NB4 (cell line): ENCODE data around the gene SEMA3A.

Experiments
- DNase-seq: peaks from one replicate; pipeline ENCODE4 v3.0.0; 2010; ENCODE audit warnings: low read depth
- H3K4me3 ChIP-seq: one replicate; pipeline ENCODE4 v1.5.1; 2011; ENCODE audit warnings: mild to moderate bottlenecking, low read depth, low read length, moderate library complexity
- CTCF ChIP-seq: IDR thresholded peaks from one replicate; pipeline ENCODE4 v1.5.1; 2012; ENCODE audit warnings: low read depth, low read length
- MAX ChIP-seq: IDR thresholded peaks from 2 replicates; pipeline ENCODE4 v1.6.1; 2011; ENCODE audit warnings: low read depth, low read length
- MYC ChIP-seq: IDR thresholded peaks from 2 replicates; pipeline ENCODE4 v1.6.1; 2011; ENCODE audit warnings: low read depth, low read length
- POLR2A ChIP-seq: IDR thresholded peaks from 2 replicates; pipeline ENCODE4 v1.6.1; 2011; ENCODE audit warnings: mild to moderate bottlenecking; ENCODE audit not compliant: insufficient read length; ENCODE audit errors: extremely low read depth

Gene SEMA3A

DNA sequence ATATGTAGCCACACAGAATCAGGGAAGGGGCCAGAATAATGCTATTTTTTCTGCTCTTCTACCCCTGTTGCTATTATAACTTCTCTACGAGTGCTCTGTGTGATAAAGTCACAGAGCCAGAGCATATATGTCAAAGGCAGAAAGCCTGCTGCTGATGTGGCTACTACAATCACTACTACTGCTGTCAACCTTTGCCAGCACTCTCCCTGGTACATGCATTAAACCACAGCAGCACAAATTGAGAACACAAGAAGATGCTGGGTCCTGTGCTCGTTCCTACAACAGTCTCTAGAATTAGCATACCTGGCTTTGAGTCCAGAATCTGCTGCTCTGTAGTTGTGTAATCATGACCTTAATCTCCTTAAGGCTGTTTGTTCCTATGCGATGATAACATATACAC lies 108.6 kb downstream of the SEMA3A start:
- no peak overlapping the region for H3K4me3 ChIP-seq
- TF ChIP-seq MAX: no peak
- no peak for TF ChIP-seq CTCF
- no peak for TF ChIP-seq MYC
- TF ChIP-seq POLR2A: no peak
- no peak for DNase-seq

DNA sequence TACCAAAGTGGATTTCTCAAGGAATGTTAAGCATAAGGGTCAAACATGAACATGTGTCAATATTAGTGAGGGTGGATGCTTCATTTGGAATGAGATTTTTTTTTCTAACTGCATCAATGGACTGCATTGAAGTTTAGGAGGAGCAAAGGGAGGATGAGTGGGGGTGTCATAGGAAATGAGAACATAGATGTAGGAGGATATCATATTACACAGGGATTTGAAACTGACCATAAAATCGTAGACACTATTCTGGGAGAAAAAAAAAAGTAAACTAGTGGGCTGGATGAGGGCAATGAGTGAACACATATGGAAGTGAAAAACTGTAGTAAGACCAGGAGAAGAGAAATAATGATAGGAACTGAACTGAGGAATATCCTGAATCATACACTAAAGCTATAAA lies 109.4 kb downstream of the SEMA3A start:
- no peak for DNase-seq
- TF ChIP-seq MYC (no peak), CTCF (no peak), POLR2A (no peak), MAX (no peak)
- H3K4me3 ChIP-seq: no peak overlapping the region

DNA sequence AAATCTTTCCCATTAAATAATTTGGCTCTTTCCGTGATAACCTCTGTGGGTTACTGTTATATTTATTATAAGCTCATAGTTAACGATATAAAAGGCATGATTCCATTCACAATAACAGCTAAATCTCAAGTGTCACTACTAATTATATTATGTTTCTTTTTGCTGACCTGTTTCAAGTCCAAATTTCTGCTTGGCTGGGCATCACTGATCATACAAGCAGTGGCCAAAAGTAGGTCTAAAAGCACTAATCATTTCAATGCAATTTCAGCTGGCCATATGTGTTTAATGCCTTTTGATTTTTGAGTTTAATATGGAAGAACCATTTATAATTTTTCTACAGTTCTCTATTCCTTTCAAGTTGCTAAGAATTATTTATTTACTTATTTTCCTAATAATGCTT lies 110.7 kb downstream of the SEMA3A start:
- no peak for DNase-seq
- TF ChIP-seq MYC: no peak
- TF ChIP-seq MAX: no peak
- TF ChIP-seq CTCF: no peak
- TF ChIP-seq POLR2A: no peak
- H3K4me3 ChIP-seq: no peak overlapping the region

DNA sequence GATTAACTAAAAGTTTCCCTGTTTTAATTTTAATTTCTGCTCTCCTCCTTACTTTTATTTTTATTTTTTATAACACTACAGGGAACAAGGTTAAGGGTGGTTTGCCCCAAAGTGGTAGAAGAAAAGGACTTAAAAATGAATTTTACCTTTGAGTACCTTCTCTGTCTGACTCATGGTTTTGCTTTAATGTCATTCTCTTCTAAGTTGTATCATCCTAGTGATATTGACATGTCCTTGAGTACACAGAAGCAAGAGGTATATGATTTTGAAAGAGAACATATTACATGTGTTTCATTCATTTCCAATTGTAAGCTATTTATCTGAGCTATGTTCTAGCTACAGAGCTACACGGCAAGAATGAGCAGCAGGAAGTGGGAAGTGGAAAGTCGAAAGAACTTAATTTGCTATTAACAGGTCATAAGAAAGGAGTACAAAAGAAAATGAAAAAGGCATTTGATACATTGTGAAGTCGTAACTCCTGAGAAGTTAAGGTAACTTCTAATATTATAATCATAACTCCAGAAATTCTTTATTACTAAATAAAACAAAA lies 112.5 kb downstream of the SEMA3A start:
- no peak for DNase-seq

DNA sequence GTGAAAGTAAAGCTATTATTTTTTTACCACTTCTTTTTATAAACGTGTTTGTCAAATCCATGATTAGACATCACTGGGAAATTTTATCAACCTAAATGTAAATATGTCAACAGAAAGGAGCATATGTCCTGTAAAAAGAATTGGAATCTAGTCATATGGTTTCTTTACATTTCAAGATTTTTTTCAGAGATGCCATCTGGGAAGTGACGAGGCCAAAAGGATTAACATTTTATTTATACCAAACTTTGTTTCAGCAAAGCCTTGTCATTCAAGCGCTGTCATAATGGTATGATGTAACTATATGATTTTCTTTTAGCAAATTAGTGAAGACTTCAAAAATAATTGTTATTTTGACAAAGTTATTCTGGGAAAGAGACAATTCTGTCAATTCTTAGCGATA lies 117.3 kb downstream of the SEMA3A start:
- no peak for DNase-seq
- no peak overlapping the region for H3K4me3 ChIP-seq
- no peak for TF ChIP-seq POLR2A
- TF ChIP-seq CTCF: no peak
- no peak for TF ChIP-seq MYC

More for the DNA sequence above, 112.5 kb downstream of the SEMA3A start:
- TF ChIP-seq MAX: no peak
- TF ChIP-seq CTCF: no peak
- TF ChIP-seq POLR2A: no peak
- TF ChIP-seq MYC: no peak
- H3K4me3 ChIP-seq: no peak overlapping the region

DNA sequence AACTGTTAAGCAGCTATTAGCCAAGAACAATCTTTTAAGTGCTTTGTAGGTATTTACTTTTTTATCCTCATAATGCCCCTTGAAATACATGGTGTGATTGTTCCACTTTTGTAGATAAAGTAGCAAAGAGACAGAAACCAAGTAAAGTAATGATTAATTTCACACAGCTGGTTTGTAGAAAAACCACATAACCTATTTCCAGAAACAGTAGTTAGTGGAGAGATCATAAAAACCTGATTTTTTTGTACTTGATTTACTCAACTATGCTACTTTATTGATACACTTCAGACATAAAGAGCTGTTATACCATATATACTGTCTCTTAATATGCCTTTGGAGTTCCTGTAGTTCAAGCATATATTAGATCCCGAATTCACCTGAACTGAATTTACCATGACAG lies 118.4 kb downstream of the SEMA3A start:
- TF ChIP-seq CTCF (no peak), MYC (no peak), MAX (no peak), POLR2A (no peak)
- H3K4me3 ChIP-seq: no peak overlapping the region
- DNase-seq: no peak
